ENCODE data around the gene THRAP3.
A peak's percentile ranks its signal among the peaks of the same experiment; 100 is the strongest.
"Not testable (repeated sequence)": the region's sequence is repeated elsewhere in the genome, so short reads cannot be mapped to it uniquely, and the experiment has no call there.

THRAP3 gene

DNA sequence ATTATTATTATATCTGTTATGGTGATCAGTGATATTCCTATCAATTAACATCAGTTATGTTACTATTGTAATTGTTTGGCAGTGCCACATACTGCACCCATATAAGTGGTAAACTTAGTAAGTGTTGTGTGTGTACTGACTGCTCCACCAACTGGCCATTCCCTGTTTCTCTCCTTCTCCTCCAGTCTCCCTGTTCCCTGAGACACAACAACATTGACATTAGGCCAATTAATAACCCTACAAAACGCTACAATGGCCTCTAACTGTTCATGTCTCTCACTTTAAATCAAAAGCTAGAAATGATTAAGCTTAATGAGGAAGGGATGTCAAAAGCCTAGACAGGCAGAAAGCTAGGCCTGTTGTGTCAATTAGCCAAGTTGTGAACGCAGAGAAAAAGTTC, 6.6 kb upstream of the THRAP3 start:
- DNase-seq (ENCODE audit: low spot score) (no peak), ATAC-seq (ENCODE audit: low read depth) (peak; percentile 73)
- no peak overlapping the region for H3K27ac ChIP-seq (ENCODE audit: poor library complexity, severe bottlenecking)
- TF ChIP-seq, protein P1, sequence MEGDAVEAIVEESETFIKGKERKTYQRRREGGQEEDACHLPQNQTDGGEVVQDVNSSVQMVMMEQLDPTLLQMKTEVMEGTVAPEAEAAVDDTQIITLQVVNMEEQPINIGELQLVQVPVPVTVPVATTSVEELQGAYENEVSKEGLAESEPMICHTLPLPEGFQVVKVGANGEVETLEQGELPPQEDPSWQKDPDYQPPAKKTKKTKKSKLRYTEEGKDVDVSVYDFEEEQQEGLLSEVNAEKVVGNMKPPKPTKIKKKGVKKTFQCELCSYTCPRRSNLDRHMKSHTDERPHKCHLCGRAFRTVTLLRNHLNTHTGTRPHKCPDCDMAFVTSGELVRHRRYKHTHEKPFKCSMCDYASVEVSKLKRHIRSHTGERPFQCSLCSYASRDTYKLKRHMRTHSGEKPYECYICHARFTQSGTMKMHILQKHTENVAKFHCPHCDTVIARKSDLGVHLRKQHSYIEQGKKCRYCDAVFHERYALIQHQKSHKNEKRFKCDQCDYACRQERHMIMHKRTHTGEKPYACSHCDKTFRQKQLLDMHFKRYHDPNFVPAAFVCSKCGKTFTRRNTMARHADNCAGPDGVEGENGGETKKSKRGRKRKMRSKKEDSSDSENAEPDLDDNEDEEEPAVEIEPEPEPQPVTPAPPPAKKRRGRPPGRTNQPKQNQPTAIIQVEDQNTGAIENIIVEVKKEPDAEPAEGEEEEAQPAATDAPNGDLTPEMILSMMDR (IDR thresholded peaks at IDR 0.05; ENCODE audit: poor library complexity, severe bottlenecking): peak; percentile 45
- no peak overlapping the region for H3K4me3 ChIP-seq (ENCODE audit: severe bottlenecking)
- H3K36me3 ChIP-seq (ENCODE audit: low read depth): no peaks in the 10 kb centered on the region
- H3K9me3 ChIP-seq (ENCODE audit: severe bottlenecking): no peaks in the 10 kb centered on the region
- no peaks in the 10 kb centered on the region for H3K27me3 ChIP-seq (ENCODE audit: insufficient read depth, poor library complexity, severe bottlenecking)
- H3K4me1 ChIP-seq (ENCODE audit: insufficient read depth, poor library complexity, severe bottlenecking): no peaks in the 10 kb centered on the region

GRCh38 chr1:36221901-36222300, 2.3 kb upstream of the THRAP3 start:
- not testable (repeated sequence) for H3K27ac ChIP-seq (ENCODE audit: poor library complexity, severe bottlenecking); ATAC-seq (ENCODE audit: low read depth); DNase-seq (ENCODE audit: low spot score); H3K27me3 ChIP-seq (ENCODE audit: insufficient read depth, poor library complexity, severe bottlenecking); H3K4me3 ChIP-seq (ENCODE audit: severe bottlenecking); H3K9me3 ChIP-seq (ENCODE audit: severe bottlenecking)
- peaks cover 17% of the 10 kb centered on the region for H3K4me1 ChIP-seq (ENCODE audit: insufficient read depth, poor library complexity, severe bottlenecking)
- H3K36me3 ChIP-seq (ENCODE audit: low read depth): peaks cover 18% of the 10 kb centered on the region

DNA sequence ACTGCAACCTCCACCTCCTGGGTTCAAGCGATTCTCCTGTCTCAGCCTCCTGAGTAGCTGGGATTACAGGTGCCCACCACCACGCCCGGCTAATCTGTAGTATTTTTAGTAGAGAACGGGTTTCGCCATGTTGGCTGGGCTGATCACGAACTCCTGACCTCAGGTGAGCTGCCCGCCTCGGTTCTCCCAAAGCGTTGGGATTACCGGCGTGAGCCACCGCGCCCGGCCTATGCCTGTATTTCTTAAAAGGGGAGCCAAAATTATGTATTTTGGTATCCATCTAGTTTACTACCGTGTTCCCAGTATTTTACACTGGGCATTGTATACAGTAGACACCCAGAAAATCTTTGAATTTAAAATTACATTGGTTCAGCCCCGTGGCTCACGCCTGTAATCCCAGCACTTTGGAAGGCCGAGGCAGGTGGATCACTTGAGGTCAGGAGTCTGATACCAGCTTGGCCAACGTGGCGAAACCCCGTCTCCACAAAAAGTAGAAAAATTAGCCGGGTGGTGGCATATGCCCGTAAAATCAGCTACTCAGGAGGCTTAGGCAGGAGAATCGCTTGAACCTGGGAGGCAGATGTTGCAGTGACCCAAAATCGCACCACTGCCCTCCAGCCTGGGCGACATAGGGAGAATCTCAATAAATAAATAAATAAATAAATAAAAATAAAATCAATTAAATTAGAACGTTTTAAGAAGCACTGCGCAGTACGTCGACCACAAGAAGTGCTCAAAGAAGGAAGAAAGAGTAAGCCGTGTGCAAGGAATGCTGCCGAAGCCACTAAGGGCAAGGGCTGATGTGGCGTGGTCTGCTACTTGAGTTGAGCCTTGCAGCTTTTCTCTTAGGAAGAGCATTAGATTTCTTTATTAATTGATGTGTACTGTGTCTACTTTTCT, 1.5 kb upstream of the THRAP3 start:
- no peak for DNase-seq (ENCODE audit: low spot score)
- peak overlapping the region; percentile 71 for H3K4me3 ChIP-seq (ENCODE audit: severe bottlenecking)
- H3K36me3 ChIP-seq (ENCODE audit: low read depth): peaks cover 26% of the 10 kb centered on the region
- peaks cover 17% of the 10 kb centered on the region for H3K4me1 ChIP-seq (ENCODE audit: insufficient read depth, poor library complexity, severe bottlenecking)
- H3K27me3 ChIP-seq (ENCODE audit: insufficient read depth, poor library complexity, severe bottlenecking): no peaks in the 10 kb centered on the region
- H3K9me3 ChIP-seq (ENCODE audit: severe bottlenecking): no peaks in the 10 kb centered on the region
- TF ChIP-seq, protein P1 (IDR thresholded peaks at IDR 0.05; ENCODE audit: poor library complexity, severe bottlenecking): no peak
- peak overlapping the region; percentile 79 for H3K27ac ChIP-seq (ENCODE audit: poor library complexity, severe bottlenecking)
- no peak for ATAC-seq (ENCODE audit: low read depth)

- H3K9me3 ChIP-seq (ENCODE audit: severe bottlenecking): no peaks in the 10 kb centered on the region
- peak overlapping the region; percentile 71 for H3K4me3 ChIP-seq (ENCODE audit: severe bottlenecking)
- peak overlapping the region; percentile 79 for H3K27ac ChIP-seq (ENCODE audit: poor library complexity, severe bottlenecking)
- H3K4me1 ChIP-seq (ENCODE audit: insufficient read depth, poor library complexity, severe bottlenecking): peaks cover 17% of the 10 kb centered on the region
- DNase-seq (ENCODE audit: low spot score) (no peak), ATAC-seq (ENCODE audit: low read depth) (peak; percentile 0; the same call in 1 of the 3 replicates)
- no peaks in the 10 kb centered on the region for H3K27me3 ChIP-seq (ENCODE audit: insufficient read depth, poor library complexity, severe bottlenecking)
- TF ChIP-seq, protein P1 (IDR thresholded peaks at IDR 0.05; ENCODE audit: poor library complexity, severe bottlenecking): no peak
- H3K36me3 ChIP-seq (ENCODE audit: low read depth): peaks cover 34% of the 10 kb centered on the region
Observed at GRCh38 chr1:36223381-36223995, 755 bp upstream of the THRAP3 start.

- Histone ChIP-seq H3K27ac (ENCODE audit: poor library complexity, severe bottlenecking) (peak overlapping the region; percentile 79), H3K4me1 (ENCODE audit: insufficient read depth, poor library complexity, severe bottlenecking) (peaks cover 17% of the 10 kb centered on the region), H3K4me3 (ENCODE audit: severe bottlenecking) (peak overlapping the region; percentile 71), H3K27me3 (ENCODE audit: insufficient read depth, poor library complexity, severe bottlenecking) (no peaks in the 10 kb centered on the region), H3K9me3 (ENCODE audit: severe bottlenecking) (no peaks in the 10 kb centered on the region), H3K36me3 (ENCODE audit: low read depth) (peaks cover 46% of the 10 kb centered on the region)
- TF ChIP-seq, protein P1 (IDR thresholded peaks at IDR 0.05; ENCODE audit: poor library complexity, severe bottlenecking): peak; percentile 43
- ATAC-seq (ENCODE audit: low read depth) (peak; percentile 76), DNase-seq (ENCODE audit: low spot score) (peak; percentile 77)
Observed at GRCh38 chr1:36224537-36225282, 467 bp downstream of the THRAP3 start.
